ENCODE results near the gene ST6GALNAC6. TPM values are rescaled to one million over a fixed set of nuclear protein-coding genes. Genes with fewer than 3 reads are reported as not detected.
A peak's percentile ranks its signal among the peaks of the same experiment; 100 is the strongest.

ST6GALNAC6 gene
- total RNA-seq, 1 experiment from 2014 or later = 16.5 TPM

DNA sequence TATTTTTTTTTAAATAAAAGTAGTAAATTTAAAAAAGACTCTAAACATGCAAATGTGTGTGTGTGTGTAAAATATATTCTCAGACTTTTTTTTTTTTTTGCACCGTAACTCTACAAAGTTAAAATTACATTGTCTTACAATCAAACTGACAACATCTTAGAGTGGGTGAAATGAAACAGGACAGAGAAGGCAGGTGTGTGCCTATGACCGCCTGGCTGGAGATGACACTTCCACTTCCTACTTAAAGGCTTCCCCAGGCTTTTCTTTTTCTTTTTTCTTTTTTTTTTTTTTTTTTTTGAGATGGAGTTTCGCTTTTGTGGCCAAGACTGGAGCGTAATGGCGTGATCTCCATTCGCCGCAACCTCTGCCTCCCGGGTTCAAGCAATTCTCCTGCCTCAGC, 19.3 kb downstream of the ST6GALNAC6 start:
- no TSS peak for BruUV-seq (replicated peaks)
- POLR2A ChIA-PET = interaction anchor here (0.7 kb wide), 1 partner anchor 39 kb away, joined by 3 read pairs; no protein-coding TSS in a partner anchor
- TF ChIP-seq, protein P1, sequence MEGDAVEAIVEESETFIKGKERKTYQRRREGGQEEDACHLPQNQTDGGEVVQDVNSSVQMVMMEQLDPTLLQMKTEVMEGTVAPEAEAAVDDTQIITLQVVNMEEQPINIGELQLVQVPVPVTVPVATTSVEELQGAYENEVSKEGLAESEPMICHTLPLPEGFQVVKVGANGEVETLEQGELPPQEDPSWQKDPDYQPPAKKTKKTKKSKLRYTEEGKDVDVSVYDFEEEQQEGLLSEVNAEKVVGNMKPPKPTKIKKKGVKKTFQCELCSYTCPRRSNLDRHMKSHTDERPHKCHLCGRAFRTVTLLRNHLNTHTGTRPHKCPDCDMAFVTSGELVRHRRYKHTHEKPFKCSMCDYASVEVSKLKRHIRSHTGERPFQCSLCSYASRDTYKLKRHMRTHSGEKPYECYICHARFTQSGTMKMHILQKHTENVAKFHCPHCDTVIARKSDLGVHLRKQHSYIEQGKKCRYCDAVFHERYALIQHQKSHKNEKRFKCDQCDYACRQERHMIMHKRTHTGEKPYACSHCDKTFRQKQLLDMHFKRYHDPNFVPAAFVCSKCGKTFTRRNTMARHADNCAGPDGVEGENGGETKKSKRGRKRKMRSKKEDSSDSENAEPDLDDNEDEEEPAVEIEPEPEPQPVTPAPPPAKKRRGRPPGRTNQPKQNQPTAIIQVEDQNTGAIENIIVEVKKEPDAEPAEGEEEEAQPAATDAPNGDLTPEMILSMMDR (IDR thresholded peaks at IDR 0.05; ENCODE audit: unreplicated experiment) = no peak
- H3K4me1 Mint-ChIP-seq (ENCODE audit: insufficient read depth, unreplicated experiment) = peaks cover 8% of the 10 kb centered on the region
- H3K4me3 Mint-ChIP-seq (ENCODE audit: unreplicated experiment) = no peak overlapping the region
- no peak for DNase-seq (ENCODE audit: unreplicated experiment)
- H3K27ac Mint-ChIP-seq (ENCODE audit: low read depth, unreplicated experiment) = no peak overlapping the region
- H3K9me3 Mint-ChIP-seq (ENCODE audit: unreplicated experiment) = no peaks in the 10 kb centered on the region
- no peaks in the 10 kb centered on the region for H3K27me3 Mint-ChIP-seq (ENCODE audit: insufficient read depth, unreplicated experiment)
- CTCF ChIA-PET = interaction anchor here (2.0 kb wide), 1 partner anchor 10 kb away, joined by 8 read pairs; no protein-coding TSS in a partner anchor
- peaks cover 11% of the 10 kb centered on the region for H3K36me3 Mint-ChIP-seq (ENCODE audit: insufficient read depth, unreplicated experiment)
- intact Hi-C loops (cut with micrococcal nuclease) = no loop called here

DNA sequence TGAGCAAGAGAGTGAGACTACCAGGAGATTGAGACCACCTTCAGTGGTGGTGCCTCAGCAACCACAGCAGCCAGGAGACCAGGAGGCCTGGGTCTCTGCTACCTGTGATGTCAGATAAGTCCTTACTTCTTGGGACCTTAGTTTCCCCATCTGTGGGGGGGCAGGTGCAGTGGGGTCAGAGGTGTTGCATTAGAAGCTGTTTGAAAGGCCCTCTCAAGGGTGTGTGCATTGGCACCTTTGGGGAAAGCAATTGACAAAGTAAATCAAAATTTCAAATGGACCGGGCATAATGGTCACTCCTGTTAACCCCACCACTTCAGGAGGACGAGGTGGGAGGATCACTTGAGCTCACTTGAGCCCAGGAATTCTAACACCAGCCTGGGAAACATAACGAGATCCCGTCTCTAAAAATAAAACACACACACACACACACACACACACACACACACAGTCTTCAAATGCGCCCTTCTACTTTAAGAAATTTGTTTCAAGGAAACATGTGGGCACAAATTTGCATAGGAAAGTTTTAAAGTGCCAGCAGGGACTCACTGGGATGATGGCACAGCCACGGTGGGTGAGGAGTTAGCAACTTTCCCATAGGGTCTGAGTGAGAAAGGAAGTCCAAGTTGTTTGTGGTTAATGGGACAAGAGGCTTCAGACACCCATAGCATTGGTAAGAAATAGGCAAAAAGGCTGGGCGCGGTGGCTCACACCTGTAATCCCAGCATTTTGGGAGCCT, 20.6 kb downstream of the ST6GALNAC6 start:
- DNase-seq (ENCODE audit: unreplicated experiment) = no peak
- H3K9me3 Mint-ChIP-seq (ENCODE audit: unreplicated experiment) = no peaks in the 10 kb centered on the region
- H3K27ac Mint-ChIP-seq (ENCODE audit: low read depth, unreplicated experiment) = no peak overlapping the region
- POLR2A ChIA-PET = interaction anchor here (0.6 kb wide), 2 partner anchors 15 to 103 kb away, joined by 3 read pairs; no protein-coding TSS in a partner anchor
- TF ChIP-seq, protein P1 (IDR thresholded peaks at IDR 0.05; ENCODE audit: unreplicated experiment) = no peak
- CTCF ChIA-PET = interaction anchor here (0.6 kb wide), 1 partner anchor 144 kb away, joined by 3 read pairs; the partner anchor contains the start of gene TOR2A
- intact Hi-C loops (cut with micrococcal nuclease) = no loop called here
- no peak overlapping the region for H3K4me3 Mint-ChIP-seq (ENCODE audit: unreplicated experiment)
- H3K4me1 Mint-ChIP-seq (ENCODE audit: insufficient read depth, unreplicated experiment) = peaks cover 9% of the 10 kb centered on the region
- BruUV-seq (replicated peaks) = no TSS peak
- H3K36me3 Mint-ChIP-seq (ENCODE audit: insufficient read depth, unreplicated experiment) = peaks cover 4% of the 10 kb centered on the region
- H3K27me3 Mint-ChIP-seq (ENCODE audit: insufficient read depth, unreplicated experiment) = no peaks in the 10 kb centered on the region

DNA sequence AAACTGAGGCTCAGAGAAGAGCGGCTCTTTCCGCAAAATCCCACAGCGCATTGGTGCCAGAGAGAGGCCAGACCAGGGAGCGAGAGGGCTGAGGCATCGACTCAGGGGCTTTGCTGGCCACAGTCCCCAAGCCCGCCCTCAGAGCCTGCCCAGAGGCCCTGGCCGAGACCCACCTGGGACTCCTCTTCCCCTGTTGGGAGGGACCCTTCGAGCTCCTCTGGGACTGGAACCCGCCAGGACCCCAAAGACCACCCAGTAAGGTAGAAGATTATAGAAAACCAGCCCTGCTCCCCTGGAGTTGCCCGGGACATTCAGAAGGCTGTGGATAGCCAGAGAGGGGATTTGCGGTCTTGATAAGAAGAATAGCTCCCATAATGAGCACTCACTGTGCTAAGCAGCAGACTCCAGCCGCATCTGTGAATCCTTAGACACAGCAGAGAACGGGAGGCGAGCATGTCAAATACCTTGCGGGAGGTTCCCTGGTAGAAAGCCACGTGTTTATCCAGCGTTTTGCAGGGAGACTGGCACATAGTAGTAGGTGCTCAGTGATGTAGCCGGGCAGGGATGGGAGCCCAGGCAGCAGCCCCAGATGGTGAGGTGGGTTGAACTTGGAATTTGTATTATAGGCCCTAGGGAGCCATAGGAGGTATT, 21.3 kb downstream of the ST6GALNAC6 start:
- Mint-ChIP-seq H3K36me3 (ENCODE audit: insufficient read depth, unreplicated experiment) (peaks cover 4% of the 10 kb centered on the region), H3K9me3 (ENCODE audit: unreplicated experiment) (no peaks in the 10 kb centered on the region), H3K4me1 (ENCODE audit: insufficient read depth, unreplicated experiment) (peaks cover 9% of the 10 kb centered on the region), H3K27me3 (ENCODE audit: insufficient read depth, unreplicated experiment) (no peaks in the 10 kb centered on the region), H3K4me3 (ENCODE audit: unreplicated experiment) (peak overlapping the region; percentile 80), H3K27ac (ENCODE audit: low read depth, unreplicated experiment) (no peak overlapping the region)
- POLR2A ChIA-PET = interaction anchor here (0.6 to 1.2 kb wide), 5 partner anchors 12 to 102 kb away, joined by 3 to 4 read pairs (median 3); no protein-coding TSS in a partner anchor
- BruUV-seq (replicated peaks) = no TSS peak
- TF ChIP-seq, protein P1 (IDR thresholded peaks at IDR 0.05; ENCODE audit: unreplicated experiment) = no peak
- intact Hi-C loops (cut with micrococcal nuclease) = no loop called here
- no peak for DNase-seq (ENCODE audit: unreplicated experiment)
- CTCF ChIA-PET = interaction anchor here (0.6 to 0.8 kb wide), 2 partner anchors 66 to 143 kb away, joined by 3 read pairs; partner anchors contain the start of gene TOR2A

DNA sequence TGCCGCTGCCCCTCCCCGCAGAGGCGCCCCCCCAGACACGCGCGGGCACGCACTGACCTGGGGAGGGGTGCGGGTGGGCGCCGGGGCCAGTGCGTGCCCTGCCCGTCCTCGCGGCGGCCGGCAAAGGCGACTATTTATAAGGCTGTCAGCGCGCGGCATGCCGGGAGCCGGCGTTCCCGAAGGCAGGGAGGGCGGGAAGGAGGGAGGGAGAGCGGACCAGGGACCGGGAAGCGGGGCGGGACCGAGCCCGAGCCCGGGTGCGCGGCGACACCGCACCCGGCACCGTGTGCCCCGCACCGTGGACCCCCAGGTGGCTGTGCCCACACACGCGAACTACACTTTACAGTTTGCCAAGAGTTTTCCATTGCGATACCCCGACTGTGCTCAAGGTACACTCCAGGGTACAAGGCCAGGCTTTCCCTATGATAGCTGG, 21.8 kb downstream of the ST6GALNAC6 start, which contains the start of gene AK1:
TSS of gene AK1 (minus strand) at position 110 of the 433 bp plus-strand sequence. CDS start 3,058 bp downstream, outside the sequence.
- Mint-ChIP-seq H3K27me3 (ENCODE audit: insufficient read depth, unreplicated experiment) (no peaks in the 10 kb centered on the region), H3K4me3 (ENCODE audit: unreplicated experiment) (peak within 1 kb of the TSS; percentile 80), H3K27ac (ENCODE audit: low read depth, unreplicated experiment) (peak within 1 kb of the TSS; percentile 57), H3K9me3 (ENCODE audit: unreplicated experiment) (no peaks in the 10 kb centered on the region), H3K36me3 (ENCODE audit: insufficient read depth, unreplicated experiment) (peaks cover 4% of the 10 kb centered on the region), H3K4me1 (ENCODE audit: insufficient read depth, unreplicated experiment) (peaks cover 9% of the 10 kb centered on the region)
- peak; percentile 62 for DNase-seq (ENCODE audit: unreplicated experiment)
- POLR2A ChIA-PET = interaction anchor here (0.8 to 1.3 kb wide), 5 partner anchors 12 to 77 kb away, joined by 3 to 4 read pairs (median 3); partner anchors contain the start of gene ST6GALNAC6
- TF ChIP-seq, protein P1 (IDR thresholded peaks at IDR 0.05; ENCODE audit: unreplicated experiment) = no peak
- CTCF ChIA-PET = interaction anchor here (0.8 kb wide), 1 partner anchor 66 kb away, joined by 3 read pairs; no protein-coding TSS in a partner anchor
- no TSS peak for BruUV-seq (replicated peaks)
- intact Hi-C loops (cut with micrococcal nuclease) = no loop called here

All from MCF 10A (cell line).